Osteocyte (in vitro differentiated cells): ENCODE measurements around the gene ANKRD28. TPM values are rescaled to one million over a fixed set of nuclear protein-coding genes. Genes with fewer than 3 reads are reported as not detected.

ENCODE experiments used
- DNase-seq: peaks from one replicate; pipeline ENCODE4 v3.0.0; 2021; ENCODE audit warnings: mixed read lengths; ENCODE audit not compliant: unreplicated experiment; ENCODE audit errors: extremely low spot score
- H3K27ac Mint-ChIP-seq: one replicate; pipeline ENCODE4 v1.8.0; 2021; ENCODE audit warnings: mild to moderate bottlenecking, mixed read lengths; ENCODE audit not compliant: unreplicated experiment
- H3K27me3 Mint-ChIP-seq: one replicate; pipeline ENCODE4 v1.8.0; 2021; ENCODE audit warnings: mixed read lengths; ENCODE audit not compliant: unreplicated experiment
- H3K36me3 Mint-ChIP-seq: one replicate; pipeline ENCODE4 v1.8.0; 2021; ENCODE audit warnings: mixed read lengths; ENCODE audit not compliant: unreplicated experiment
- H3K4me1 Mint-ChIP-seq: one replicate; pipeline ENCODE4 v1.8.0; 2021; ENCODE audit warnings: mixed read lengths; ENCODE audit not compliant: unreplicated experiment
- H3K4me3 Mint-ChIP-seq: one replicate; pipeline ENCODE4 v1.8.0; 2021; ENCODE audit warnings: mild to moderate bottlenecking, moderate library complexity, mixed read lengths; ENCODE audit not compliant: unreplicated experiment
- H3K9me3 Mint-ChIP-seq: one replicate; pipeline ENCODE4 v1.8.0; 2021; ENCODE audit warnings: mixed read lengths; ENCODE audit not compliant: unreplicated experiment
- total RNA-seq: library from RNA; stranded (reverse); gene quantifications from 2 replicates; pipeline ENCODE4 v1.2.1, GENCODE V29; 2021
- TF ChIP-seq, protein P1 (sequence below): fragments of 200-600 bp; sonication (generic); IDR thresholded peaks from 2 replicates; pipeline ENCODE4 v1.5.0; 2021; ENCODE audit warnings: antibody characterized with exemption, mild to moderate bottlenecking, moderate library complexity

Gene ANKRD28
- total RNA-seq, 1 donor from 2014 or later: 151 TPM

DNA sequence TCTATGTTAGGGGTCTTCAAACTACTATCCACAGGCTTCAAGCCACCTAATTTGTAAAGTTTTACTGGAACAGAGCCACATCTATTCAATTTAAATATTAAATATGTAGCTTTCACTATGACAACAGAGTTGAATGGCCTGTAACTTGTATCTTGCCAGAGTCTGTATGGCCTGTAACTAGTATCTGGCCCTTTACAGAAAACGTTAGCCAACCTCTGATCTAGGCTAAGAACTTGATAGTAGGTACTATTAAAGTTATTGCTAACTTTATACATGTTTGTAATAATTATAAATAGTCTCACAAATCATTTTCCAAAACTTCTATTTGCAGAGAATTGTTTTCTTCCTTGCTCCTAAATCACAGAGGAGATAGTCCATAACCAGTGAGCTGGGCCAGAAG lies 40.0 kb downstream of the ANKRD28 start:
- no peak for DNase-seq
- Mint-ChIP-seq H3K4me3 (no peak overlapping the region), H3K9me3 (no peaks in the 10 kb centered on the region), H3K27me3 (no peaks in the 10 kb centered on the region), H3K36me3 (peaks cover 47% of the 10 kb centered on the region), H3K4me1 (peaks cover 79% of the 10 kb centered on the region), H3K27ac (peak overlapping the region; percentile 75)
- TF ChIP-seq, protein P1, sequence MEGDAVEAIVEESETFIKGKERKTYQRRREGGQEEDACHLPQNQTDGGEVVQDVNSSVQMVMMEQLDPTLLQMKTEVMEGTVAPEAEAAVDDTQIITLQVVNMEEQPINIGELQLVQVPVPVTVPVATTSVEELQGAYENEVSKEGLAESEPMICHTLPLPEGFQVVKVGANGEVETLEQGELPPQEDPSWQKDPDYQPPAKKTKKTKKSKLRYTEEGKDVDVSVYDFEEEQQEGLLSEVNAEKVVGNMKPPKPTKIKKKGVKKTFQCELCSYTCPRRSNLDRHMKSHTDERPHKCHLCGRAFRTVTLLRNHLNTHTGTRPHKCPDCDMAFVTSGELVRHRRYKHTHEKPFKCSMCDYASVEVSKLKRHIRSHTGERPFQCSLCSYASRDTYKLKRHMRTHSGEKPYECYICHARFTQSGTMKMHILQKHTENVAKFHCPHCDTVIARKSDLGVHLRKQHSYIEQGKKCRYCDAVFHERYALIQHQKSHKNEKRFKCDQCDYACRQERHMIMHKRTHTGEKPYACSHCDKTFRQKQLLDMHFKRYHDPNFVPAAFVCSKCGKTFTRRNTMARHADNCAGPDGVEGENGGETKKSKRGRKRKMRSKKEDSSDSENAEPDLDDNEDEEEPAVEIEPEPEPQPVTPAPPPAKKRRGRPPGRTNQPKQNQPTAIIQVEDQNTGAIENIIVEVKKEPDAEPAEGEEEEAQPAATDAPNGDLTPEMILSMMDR: no peak

DNA sequence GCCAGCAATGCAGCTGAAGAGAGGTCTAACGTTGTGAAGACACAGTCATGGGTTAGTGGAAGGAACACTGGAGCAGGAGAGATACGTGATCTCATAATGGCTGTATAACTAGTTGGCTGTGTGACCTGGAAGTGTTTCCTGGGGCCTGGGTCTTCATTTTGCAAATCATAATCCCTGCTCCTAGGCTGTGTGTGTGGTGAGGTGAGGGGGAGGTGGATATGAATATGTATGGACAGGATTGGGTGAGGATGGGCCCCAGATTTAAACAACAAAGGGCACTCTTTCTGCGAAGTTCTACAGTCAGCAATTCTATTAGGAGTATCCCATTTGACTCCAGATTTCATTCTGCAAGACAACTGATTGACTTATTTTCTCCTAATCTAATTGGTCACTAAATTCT lies 41.3 kb downstream of the ANKRD28 start:
- Mint-ChIP-seq H3K4me1 (peaks cover 79% of the 10 kb centered on the region), H3K9me3 (no peaks in the 10 kb centered on the region), H3K4me3 (no peak overlapping the region), H3K27ac (peak overlapping the region; percentile 85), H3K36me3 (peaks cover 43% of the 10 kb centered on the region), H3K27me3 (no peaks in the 10 kb centered on the region)
- DNase-seq: no peak
- TF ChIP-seq, protein P1: no peak

DNA sequence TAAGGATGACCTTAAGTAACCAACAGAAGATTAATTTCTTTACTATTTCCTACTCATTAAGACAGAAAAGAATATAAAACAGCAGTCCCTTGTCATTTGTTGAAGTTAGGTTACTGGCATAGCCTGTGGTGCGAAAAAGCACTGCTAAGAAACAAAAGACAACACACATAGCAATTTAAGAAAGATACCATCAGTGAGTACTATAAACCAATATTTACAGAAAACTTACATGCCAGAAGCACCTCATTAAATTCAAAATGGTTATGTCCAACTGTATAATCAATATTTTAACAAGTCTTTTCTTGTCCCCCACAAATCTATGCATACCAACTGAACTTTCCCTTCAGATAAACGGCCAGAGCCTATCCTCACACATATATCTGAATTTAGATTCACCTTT lies 42.0 kb downstream of the ANKRD28 start:
- no peak for DNase-seq
- H3K27ac Mint-ChIP-seq: peak overlapping the region; percentile 85
- no peaks in the 10 kb centered on the region for H3K9me3 Mint-ChIP-seq
- peaks cover 40% of the 10 kb centered on the region for H3K36me3 Mint-ChIP-seq
- peaks cover 81% of the 10 kb centered on the region for H3K4me1 Mint-ChIP-seq
- no peaks in the 10 kb centered on the region for H3K27me3 Mint-ChIP-seq
- no peak overlapping the region for H3K4me3 Mint-ChIP-seq
- TF ChIP-seq, protein P1: no peak

DNA sequence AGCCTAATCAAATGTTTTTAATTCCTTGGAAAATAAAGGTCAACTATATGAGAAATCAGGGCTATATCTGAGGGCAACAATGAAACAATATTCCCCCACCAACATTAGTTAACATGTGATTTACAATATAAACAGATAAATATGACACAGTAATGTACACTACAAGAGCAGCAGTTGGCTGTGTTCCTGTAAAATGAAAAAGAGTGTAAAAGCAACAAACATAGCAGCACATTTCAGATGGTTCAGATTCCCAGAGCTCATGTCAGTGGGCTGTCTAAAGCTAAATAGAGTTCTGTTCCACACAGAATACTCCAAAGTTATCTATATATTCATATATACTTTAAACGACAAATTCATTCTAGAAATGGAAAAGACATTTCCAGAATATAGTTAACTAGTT lies 42.6 kb downstream of the ANKRD28 start:
- TF ChIP-seq, protein P1: no peak
- Mint-ChIP-seq H3K4me1 (peaks cover 81% of the 10 kb centered on the region), H3K27me3 (no peaks in the 10 kb centered on the region), H3K4me3 (no peak overlapping the region), H3K36me3 (peaks cover 39% of the 10 kb centered on the region), H3K27ac (peak overlapping the region; percentile 85), H3K9me3 (no peaks in the 10 kb centered on the region)
- no peak for DNase-seq

DNA sequence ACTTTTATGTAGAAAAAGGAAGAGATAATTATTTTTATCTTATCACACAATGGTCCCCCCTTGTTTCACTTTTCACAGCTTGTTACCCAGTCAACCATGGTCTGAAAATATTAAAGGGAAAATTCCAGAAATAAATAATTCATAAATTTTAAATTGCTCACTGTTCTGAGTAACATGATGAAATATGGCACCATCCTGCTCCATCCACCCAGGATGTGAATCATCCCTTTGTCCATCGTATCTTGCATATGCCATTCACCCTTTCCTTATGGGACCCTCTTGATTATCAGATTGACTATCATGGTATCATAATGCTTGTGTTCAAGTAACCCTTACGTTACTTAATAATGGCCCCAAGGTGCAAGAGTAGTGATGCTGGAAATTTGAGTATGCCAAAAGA lies 43.7 kb downstream of the ANKRD28 start:
- TF ChIP-seq, protein P1: no peak
- Mint-ChIP-seq H3K27ac (peak overlapping the region; percentile 85), H3K9me3 (peaks cover 5% of the 10 kb centered on the region), H3K27me3 (no peaks in the 10 kb centered on the region), H3K36me3 (peaks cover 40% of the 10 kb centered on the region), H3K4me3 (peak overlapping the region; percentile 26), H3K4me1 (peaks cover 80% of the 10 kb centered on the region)
- DNase-seq: no peak
